B cell (primary cell): ENCODE results near the gene CBL.

Source experiments
- EZH2 ChIP-seq: IDR thresholded peaks from 2 replicates; pipeline ENCODE4 v1.6.1; 2012; ENCODE audit warnings: borderline replicate concordance, low read depth, mild to moderate bottlenecking, moderate library complexity, low read length; ENCODE audit not compliant: insufficient read depth, poor library complexity, severe bottlenecking
- TF ChIP-seq, protein P1 (sequence below): fragments of 200-600 bp; IDR thresholded peaks from one replicate; pipeline ENCODE4 v1.8.0; 2022; ENCODE audit warnings: antibody characterized with exemption, mild to moderate bottlenecking

DNA sequence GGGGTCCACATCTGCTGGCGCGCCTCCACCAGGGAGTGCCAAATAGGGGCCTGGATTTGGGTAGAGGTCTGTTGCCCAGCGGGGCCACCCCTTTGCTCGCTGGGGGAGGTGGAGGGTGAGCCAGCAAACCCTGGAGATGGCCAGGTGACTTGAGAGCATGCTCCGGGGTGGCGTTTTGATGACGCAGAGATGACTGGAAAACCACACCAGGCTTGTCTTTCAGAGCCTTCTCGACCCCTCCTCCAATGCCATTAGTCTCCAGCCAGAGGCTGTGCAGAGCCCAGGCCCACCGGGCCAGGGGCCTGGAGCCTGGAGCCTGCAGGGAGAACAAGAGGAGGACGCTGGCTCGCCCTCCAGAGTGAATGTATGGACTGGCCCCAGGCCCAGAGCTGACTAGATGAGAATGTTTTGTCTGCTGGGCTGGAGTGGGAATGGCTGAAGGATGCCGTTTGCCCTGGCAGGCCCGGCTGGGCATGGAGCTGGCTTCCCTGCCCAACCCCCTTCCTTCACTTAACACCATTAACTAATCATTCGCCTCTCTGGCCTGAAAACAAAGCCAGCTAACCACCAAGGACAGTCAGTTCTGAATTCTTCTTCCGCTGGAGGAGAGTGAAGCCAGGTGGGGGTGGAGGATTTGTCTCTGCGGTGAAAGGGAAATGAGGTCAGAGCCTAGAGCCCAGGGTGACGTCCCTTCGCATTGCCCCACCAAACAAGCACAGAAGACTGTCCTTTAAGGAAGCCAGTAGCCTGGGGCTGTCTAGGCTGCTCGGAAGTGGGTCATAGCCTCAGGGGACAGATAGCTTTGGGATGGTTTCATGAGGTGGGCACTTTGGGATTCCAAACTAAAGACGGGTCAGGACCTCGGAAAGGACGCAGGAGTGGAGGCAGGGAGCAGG lies 112.3 kb downstream of the CBL start:
- TF ChIP-seq, protein P1, sequence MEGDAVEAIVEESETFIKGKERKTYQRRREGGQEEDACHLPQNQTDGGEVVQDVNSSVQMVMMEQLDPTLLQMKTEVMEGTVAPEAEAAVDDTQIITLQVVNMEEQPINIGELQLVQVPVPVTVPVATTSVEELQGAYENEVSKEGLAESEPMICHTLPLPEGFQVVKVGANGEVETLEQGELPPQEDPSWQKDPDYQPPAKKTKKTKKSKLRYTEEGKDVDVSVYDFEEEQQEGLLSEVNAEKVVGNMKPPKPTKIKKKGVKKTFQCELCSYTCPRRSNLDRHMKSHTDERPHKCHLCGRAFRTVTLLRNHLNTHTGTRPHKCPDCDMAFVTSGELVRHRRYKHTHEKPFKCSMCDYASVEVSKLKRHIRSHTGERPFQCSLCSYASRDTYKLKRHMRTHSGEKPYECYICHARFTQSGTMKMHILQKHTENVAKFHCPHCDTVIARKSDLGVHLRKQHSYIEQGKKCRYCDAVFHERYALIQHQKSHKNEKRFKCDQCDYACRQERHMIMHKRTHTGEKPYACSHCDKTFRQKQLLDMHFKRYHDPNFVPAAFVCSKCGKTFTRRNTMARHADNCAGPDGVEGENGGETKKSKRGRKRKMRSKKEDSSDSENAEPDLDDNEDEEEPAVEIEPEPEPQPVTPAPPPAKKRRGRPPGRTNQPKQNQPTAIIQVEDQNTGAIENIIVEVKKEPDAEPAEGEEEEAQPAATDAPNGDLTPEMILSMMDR = no peak
- no peak for TF ChIP-seq EZH2
